NCI-H2107 (cell line): ENCODE measurements around the gene TVP23A.
"Not testable (repeated sequence)": the region's sequence is repeated elsewhere in the genome, so short reads cannot be mapped to it uniquely, and the experiment has no call there.

ENCODE experiments used
- DNase-seq: peaks from one replicate; lab custom pipeline; 2025; lab: John Stamatoyannopoulos, UW

TVP23A gene

GRCh38 chr16:10745841-10746240 lies 72.8 kb downstream of the TVP23A start:
- DNase-seq: no peak

DNA sequence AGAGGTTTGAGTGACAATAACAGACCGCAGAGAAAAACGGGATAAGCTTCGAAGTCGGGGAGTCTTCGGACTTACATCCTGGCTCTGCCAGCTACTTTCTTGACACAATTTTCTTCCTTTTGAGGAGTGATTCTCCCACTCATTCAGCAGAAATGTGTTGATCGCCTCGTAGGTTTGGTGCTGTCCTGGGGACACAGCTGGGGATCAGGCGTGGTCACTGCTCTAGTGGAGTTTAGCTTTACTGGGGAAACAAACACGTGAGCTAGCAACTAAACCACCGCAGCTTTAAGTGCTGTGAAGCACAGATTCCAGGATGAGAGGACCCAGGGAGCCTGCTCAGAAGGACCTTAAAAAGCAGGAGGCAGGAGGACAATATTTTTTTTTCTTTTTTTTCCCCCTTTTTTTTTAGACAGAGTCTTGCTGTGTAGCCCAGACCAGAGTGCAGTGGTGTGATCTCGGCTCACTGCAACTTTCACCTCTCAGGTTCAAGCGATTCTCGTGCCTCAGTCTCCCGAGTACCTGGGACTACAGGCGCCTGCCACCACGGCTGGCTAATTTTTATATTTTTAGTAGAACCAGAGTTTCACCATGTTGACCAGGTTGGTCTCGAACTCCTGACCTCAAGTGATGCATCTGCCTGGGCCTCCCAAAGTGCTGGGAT lies 74.1 kb downstream of the TVP23A start:
- no peak for DNase-seq

- DNase-seq: peak; percentile 92
These were observed 74.8 kb downstream of the TVP23A start, which contains the start of gene NUBP1 for GRCh38 chr16:10743610-10744369. NUBP1 (plus strand) TSS chr16:10743842; CDS start chr16:10743864, 22 bp downstream.

DNA sequence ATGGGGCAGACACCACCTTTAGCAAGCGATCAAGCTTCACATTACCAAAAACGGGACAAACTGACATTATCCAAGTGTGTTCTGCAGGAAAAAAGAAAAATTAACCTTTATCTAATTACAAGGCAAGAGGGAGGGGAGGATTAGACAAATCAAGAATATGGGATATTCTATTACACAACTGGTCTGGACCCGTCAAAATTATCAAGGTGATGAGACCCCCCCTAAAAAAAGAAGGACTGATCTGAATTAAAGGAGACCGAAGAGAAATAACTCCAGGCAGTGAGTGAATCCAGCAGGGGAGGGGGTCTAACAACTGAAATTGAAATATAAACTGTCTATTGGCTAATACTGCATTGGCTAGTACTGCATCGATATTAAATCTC lies 75.4 kb downstream of the TVP23A start:
- no peak for DNase-seq

GRCh38 chr16:10741844-10742243 lies 76.8 kb downstream of the TVP23A start:
- DNase-seq: no peak

GRCh38 chr16:10741249-10741648 lies 77.3 kb downstream of the TVP23A start:
- not testable (repeated sequence) for DNase-seq

DNA sequence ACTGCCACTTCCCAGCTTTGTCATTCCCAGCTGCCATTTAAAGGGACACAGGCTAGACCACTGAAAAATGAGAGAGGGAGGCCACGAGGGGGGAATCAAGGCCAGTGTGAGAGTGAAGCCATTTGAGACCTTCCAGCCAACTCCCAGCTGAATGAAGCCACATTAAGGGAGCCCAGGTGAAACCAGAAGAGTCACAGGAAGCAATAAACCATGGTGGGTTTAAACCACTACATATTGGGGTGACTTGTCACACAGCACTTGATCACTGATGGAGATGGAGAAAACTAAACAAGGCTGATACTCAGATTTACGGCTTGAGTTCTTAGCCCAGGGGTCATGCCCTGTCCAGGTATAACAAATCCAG lies 77.8 kb downstream of the TVP23A start:
- no peak for DNase-seq

GRCh38 chr16:10740000-10740844 lies 78.4 kb downstream of the TVP23A start:
- DNase-seq: no peak

DNA sequence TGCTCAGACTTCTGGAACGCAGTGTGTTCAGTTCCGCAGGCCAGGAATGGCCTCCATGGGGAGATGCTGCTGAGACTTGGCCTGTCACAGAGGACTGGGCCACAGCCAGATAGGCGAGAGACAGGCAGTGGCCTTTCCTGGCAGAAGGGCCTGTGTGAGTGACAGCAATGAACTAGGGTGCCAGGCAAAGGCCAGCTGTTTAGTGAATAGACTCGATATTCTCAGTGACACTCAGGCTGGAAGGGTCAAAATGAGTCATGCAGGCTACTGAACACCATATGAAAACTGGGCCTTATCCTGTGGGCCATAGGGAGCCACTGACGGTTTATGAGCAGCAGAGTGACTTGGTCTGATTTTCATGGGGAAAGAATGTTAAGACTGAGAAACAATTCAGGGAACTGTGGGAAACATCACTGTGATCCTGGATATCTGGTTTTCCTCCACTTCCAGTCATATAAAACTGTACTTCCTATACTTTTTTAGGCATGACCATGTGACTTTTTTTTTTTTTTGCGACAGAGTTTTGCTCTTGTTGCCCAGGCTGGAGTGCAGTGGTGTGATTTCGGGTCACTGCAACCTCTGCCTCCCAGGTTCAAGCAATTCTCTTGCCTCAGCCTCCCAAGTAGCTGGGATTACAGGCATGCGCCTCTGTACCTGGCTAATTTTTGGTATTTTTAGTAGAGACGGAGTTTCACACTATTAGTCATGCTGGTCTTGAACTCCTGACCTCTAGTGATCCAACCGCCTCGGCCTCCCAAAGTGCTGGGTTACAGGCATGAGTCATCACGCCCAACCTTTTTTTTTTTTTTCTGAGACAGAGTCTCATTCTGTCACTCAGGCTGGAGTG lies 80.1 kb downstream of the TVP23A start:
- DNase-seq: no peak

DNA sequence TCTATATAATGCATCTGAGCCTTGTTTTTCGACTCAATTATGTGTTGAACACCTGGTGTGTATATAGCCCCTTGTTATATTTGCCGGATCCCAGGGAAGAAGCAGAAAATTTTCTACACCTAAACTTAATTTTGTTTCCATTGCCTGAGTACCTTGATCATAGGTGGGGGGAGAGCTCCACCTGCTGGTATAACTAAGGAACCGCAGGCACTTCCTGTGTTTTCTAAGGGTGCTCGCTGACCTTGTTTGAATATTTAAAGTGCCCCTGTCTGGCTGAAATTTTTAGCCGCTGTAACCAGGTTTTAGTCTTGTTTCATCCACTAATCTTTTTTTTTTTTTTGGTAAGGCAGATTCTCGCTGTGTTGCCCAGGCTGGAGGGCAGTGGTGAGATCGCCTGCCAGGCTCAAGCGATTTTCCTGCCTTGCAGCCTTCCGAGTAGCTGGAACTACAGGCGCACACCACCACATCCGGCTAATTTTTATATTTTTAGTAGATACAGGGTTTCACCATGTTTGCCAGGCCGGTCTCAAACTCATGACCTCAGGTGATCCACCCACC lies 81.4 kb downstream of the TVP23A start:
- DNase-seq: peak; percentile 39

GRCh38 chr16:10731790-10732189 lies 86.8 kb downstream of the TVP23A start:
- no peak for DNase-seq

DNA sequence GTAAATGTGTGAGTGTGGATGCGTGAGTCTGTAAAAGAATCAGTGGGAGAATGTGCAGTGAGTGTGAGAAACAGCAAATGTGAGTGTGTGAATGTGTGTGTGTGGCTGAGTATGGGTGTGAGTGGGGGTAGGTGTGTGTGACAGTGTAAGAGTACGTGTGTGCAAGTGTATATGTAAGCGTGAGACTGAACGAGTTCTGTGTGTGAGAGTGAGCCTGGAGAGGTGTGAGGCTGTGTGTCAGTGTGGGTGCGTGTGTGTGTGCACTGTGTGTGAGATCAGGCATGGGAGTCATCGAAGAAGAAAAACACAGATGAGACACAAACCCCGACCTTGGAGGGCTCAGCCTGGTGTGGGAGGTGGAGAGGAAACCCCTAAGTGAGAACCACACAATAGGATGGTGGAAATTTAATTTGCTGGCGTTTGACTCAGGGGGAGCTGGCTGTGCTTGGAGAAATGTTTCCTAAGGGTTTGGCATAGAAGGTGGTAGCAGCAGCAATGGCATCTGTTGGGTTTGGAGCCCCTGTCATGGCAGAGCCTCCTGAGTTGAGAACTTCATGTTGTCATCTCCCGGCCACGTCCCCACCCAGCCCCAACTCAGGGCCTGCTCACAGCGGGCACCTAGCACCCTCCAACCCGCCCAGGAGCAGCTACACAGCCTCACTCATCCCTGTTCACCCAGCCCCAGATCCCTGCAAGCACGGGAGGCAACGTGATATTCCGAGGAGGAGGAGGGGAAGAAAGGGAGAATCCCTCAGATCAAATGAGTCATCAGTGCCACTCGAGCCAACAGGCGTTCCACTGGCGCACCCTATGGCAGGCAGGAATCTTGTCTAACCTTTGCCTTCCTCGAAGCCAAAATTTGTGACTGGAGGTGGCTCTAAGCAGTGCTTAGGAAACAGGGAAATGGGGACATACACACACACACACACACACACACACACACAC lies 89.2 kb downstream of the TVP23A start:
- DNase-seq: peak; percentile 13

GRCh38 chr16:10728003-10728887 lies 90.3 kb downstream of the TVP23A start:
- no peak for DNase-seq
